CD14-positive monocyte (primary cell): ENCODE measurements around the gene CNST. TPM values are rescaled to one million over a fixed set of nuclear protein-coding genes. Genes with fewer than 3 reads are reported as not detected.
"Not testable (repeated sequence)": the region's sequence is repeated elsewhere in the genome, so short reads cannot be mapped to it uniquely, and the experiment has no call there.

Source experiments
- DNase-seq, 3 donors: peaks; one replicate each; pipeline ENCODE4 v3.0.0-alpha.2; 2011 to 2022
- H2AFZ ChIP-seq: 2 replicates; pipeline ENCODE4 v1.6.0; 2012; ENCODE audit warnings: mild to moderate bottlenecking, low read depth, low read length, inconsistent platforms; ENCODE audit not compliant: insufficient read depth, poor library complexity, severe bottlenecking
- H3K27ac ChIP-seq, 2 donors: 1 replicate in 1 of 2; 2 replicates in 1 of 2; pipeline ENCODE4 v1.5.1; 2012 to 2013; ENCODE audit warnings: low read length in 2 of 2, control low read depth in 1 of 2, inconsistent platforms in 1 of 2, low read depth in 1 of 2, mild to moderate bottlenecking in 1 of 2
- H3K27me3 ChIP-seq, 2 donors: one replicate each; pipeline versions ENCODE4 v1.6.0 to v1.6.1; 2011 to 2013; ENCODE audit warnings: low read length in 2 of 2; ENCODE audit not compliant: control insufficient read depth in 2 of 2, insufficient read depth in 2 of 2
- H3K36me3 ChIP-seq, 2 donors: replicated peaks in 1 of 2; 1 replicate in 1 of 2; 2 replicates in 1 of 2; pipeline versions ENCODE4 v1.5.1 to v1.6.1; 2012 to 2013; ENCODE audit warnings: low read length in 2 of 2, control low read depth in 1 of 2, inconsistent platforms in 1 of 2, mild to moderate bottlenecking in 1 of 2; ENCODE audit not compliant: insufficient read depth in 2 of 2, control insufficient read depth in 1 of 2
- H3K4me1 ChIP-seq, 2 donors: 1 replicate in 1 of 2; 2 replicates in 1 of 2; pipeline versions ENCODE4 v1.5.1 to v1.6.1; 2012 to 2013; ENCODE audit warnings: low read length in 2 of 2, control low read depth in 1 of 2, inconsistent platforms in 1 of 2, mild to moderate bottlenecking in 1 of 2, moderate library complexity in 1 of 2; ENCODE audit not compliant: insufficient read depth in 2 of 2, control insufficient read depth in 1 of 2
- H3K4me2 ChIP-seq: replicated peaks from 2 replicates; pipeline ENCODE3; 2012; ENCODE audit warnings: low read length, moderate library complexity, mild to moderate bottlenecking; ENCODE audit not compliant: poor library complexity, severe bottlenecking; ENCODE audit errors: extremely low read depth
- H3K4me3 ChIP-seq, 3 experiments: fragments of 200-600 bp in 1 of 3; sonication (generic) in 1 of 3; replicated peaks in 1 of 3; 1 replicate in 2 of 3; 2 replicates in 1 of 3; pipeline ENCODE4 v1.5.1; 2011 to 2013; ENCODE audit warnings: low read length in 3 of 3, mild to moderate bottlenecking in 3 of 3, control low read depth in 2 of 3, low read depth in 2 of 3, inconsistent platforms in 1 of 3, moderate library complexity in 1 of 3
- H3K79me2 ChIP-seq: 2 replicates; pipeline ENCODE4 v1.6.0; 2012; ENCODE audit warnings: mild to moderate bottlenecking, control low read depth, inconsistent platforms, low read length, moderate library complexity; ENCODE audit not compliant: insufficient read depth
- H3K9ac ChIP-seq: 2 replicates; pipeline ENCODE4 v1.6.0; 2017; ENCODE audit warnings: low read length, mild to moderate bottlenecking; ENCODE audit not compliant: insufficient read depth, poor library complexity, severe bottlenecking
- H3K9me3 ChIP-seq, 2 donors: replicated peaks in 1 of 2; 1 replicate in 1 of 2; 2 replicates in 1 of 2; pipeline versions ENCODE4 v1.5.1 to v1.6.1; 2012 to 2013; ENCODE audit warnings: low read length in 2 of 2, control low read depth in 1 of 2; ENCODE audit not compliant: control insufficient read depth in 1 of 2, insufficient read depth in 1 of 2
- H4K20me1 ChIP-seq: 2 replicates; pipeline ENCODE4 v1.6.0; 2012; ENCODE audit warnings: mild to moderate bottlenecking, low read length, control low read depth, moderate library complexity; ENCODE audit not compliant: insufficient read depth
- H3K27ac Mint-ChIP-seq, 7 donors: one replicate each; pipeline ENCODE4 v1.8.0; 2020; ENCODE audit warnings: mild to moderate bottlenecking in 7 of 7, mixed read lengths in 7 of 7, moderate library complexity in 6 of 7, inconsistent platforms in 2 of 7
- H3K27me3 Mint-ChIP-seq, 3 donors: one replicate each; pipeline ENCODE4 v1.8.0; 2021 to 2022; ENCODE audit warnings: low read depth in 3 of 3, mild to moderate bottlenecking in 3 of 3, mixed read lengths in 3 of 3, moderate library complexity in 3 of 3, inconsistent platforms in 1 of 3
- H3K36me3 Mint-ChIP-seq, 2 donors: one replicate each; pipeline ENCODE4 v1.8.0; 2020; ENCODE audit warnings: mixed read lengths in 2 of 2, inconsistent platforms in 1 of 2, mild to moderate bottlenecking in 1 of 2
- H3K4me1 Mint-ChIP-seq: one replicate; pipeline ENCODE4 v1.8.0; 2020; ENCODE audit warnings: mild to moderate bottlenecking, mixed read lengths
- H3K4me3 Mint-ChIP-seq, 2 donors: one replicate each; pipeline ENCODE4 v1.8.0; 2020; ENCODE audit warnings: mild to moderate bottlenecking in 2 of 2, mixed read lengths in 2 of 2, moderate library complexity in 1 of 2
- H3K9me3 Mint-ChIP-seq, 7 donors: one replicate each; pipeline ENCODE4 v1.8.0; 2020 to 2022; ENCODE audit warnings: mixed read lengths in 7 of 7, mild to moderate bottlenecking in 6 of 7, moderate library complexity in 6 of 7, inconsistent platforms in 2 of 7
- CTCF ChIP-seq: fragments of 200-600 bp; IDR thresholded peaks from one replicate; pipeline ENCODE4 v1.8.0; 2022; ENCODE audit warnings: antibody characterized with exemption, mild to moderate bottlenecking
- WGBS: methylation state at CpG from one replicate; pipeline ENCODE4 v1.1.5; 2013; ENCODE audit warnings: missing lambda C conversion rate; ENCODE audit not compliant: insufficient coverage; 5-methylcytosine and 5-hydroxymethylcytosine counted together
- intact Hi-C, 2 donors: fragments of 100-400 bp; cut with micrococcal nuclease; formaldehyde crosslinking; loops; one replicate each; pipeline versions ENCODE4 v1.15.0 to v1.15.1; 2023
- polyA plus RNA-seq, 3 donors: library from polyadenylated mRNA; depleted of rRNA in 1 of 3; unstranded in 2 of 3; stranded (reverse) in 1 of 3; fragments of 300-500 nt in 2 of 3; fragments of >200 nt in 1 of 3; fragmentation: Illumina TruSeq in 2 of 3; gene quantifications; 1 replicate in 2 of 3; 2 replicates in 1 of 3; pipeline ENCODE4 v1.2.3, GENCODE V29; 2012 to 2021

The CNST gene
- polyA plus RNA-seq, 3 donors: 11.0 to 14.1 (median 13.7) TPM

GRCh38 chr1:246709835-246710234 lies 143.6 kb downstream of the CNST start:
- H3K4me3 Mint-ChIP-seq: peak overlapping the region in 1 of 2 donors; percentile 49
- H3K4me1 Mint-ChIP-seq: peaks cover 62% of the 10 kb centered on the region
- no peaks in the 10 kb centered on the region for H3K9me3 ChIP-seq
- no peak for TF ChIP-seq CTCF
- no peaks in the 10 kb centered on the region for H3K27me3 ChIP-seq
- peaks cover 0 to 5% of the 10 kb centered on the region in 2 donors for H3K36me3 Mint-ChIP-seq
- DNase-seq: peak; percentile 20 to 43 (median 42)
- no peak overlapping the region for H2AFZ ChIP-seq
- H3K9me3 Mint-ChIP-seq: peaks cover 9 to 19% (median 12%) of the 10 kb centered on the region in 7 donors
- no peak overlapping the region for H3K9ac ChIP-seq
- WGBS: 0% methylated on average over 1 of the region's 2 CpGs
- peak overlapping the region in 1 of 3 experiments; percentile 38 for H3K4me3 ChIP-seq
- H3K27me3 Mint-ChIP-seq: peaks cover 0 to 10% (median 1%) of the 10 kb centered on the region in 3 donors
- no peaks in the 10 kb centered on the region for H3K79me2 ChIP-seq
- H3K4me2 ChIP-seq: peak overlapping the region; percentile 51
- H3K4me1 ChIP-seq: peaks cover 57% of the 10 kb centered on the region in 2 donors
- peak overlapping the region; percentile 44 to 88 (median 78) for H3K27ac Mint-ChIP-seq
- H4K20me1 ChIP-seq: no peaks in the 10 kb centered on the region
- intact Hi-C loops: no loop called here
- peak overlapping the region in 1 of 2 donors; percentile 57 for H3K27ac ChIP-seq
- H3K36me3 ChIP-seq: no peaks in the 10 kb centered on the region

GRCh38 chr1:246711548-246712003 lies 145.3 kb downstream of the CNST start:
- Histone ChIP-seq H3K9me3 (no peaks in the 10 kb centered on the region), H2AFZ (no peak overlapping the region), H3K27me3 (no peaks in the 10 kb centered on the region), H3K4me2 (no peak overlapping the region), H3K36me3 (no peaks in the 10 kb centered on the region), H3K9ac (no peak overlapping the region), H4K20me1 (no peaks in the 10 kb centered on the region), H3K79me2 (no peaks in the 10 kb centered on the region), H3K4me3 (no peak overlapping the region), H3K4me1 (peaks cover 39 to 40% of the 10 kb centered on the region in 2 donors), H3K27ac (no peak overlapping the region)
- peaks cover 9 to 19% (median 12%) of the 10 kb centered on the region in 7 donors for H3K9me3 Mint-ChIP-seq
- no peak for DNase-seq
- H3K27me3 Mint-ChIP-seq: peaks cover 0 to 10% (median 1%) of the 10 kb centered on the region in 3 donors
- TF ChIP-seq CTCF: no peak
- H3K4me1 Mint-ChIP-seq: peaks cover 47% of the 10 kb centered on the region
- 100% methylated on average over 3 of the region's 3 CpGs for WGBS
- H3K27ac Mint-ChIP-seq: no peak overlapping the region
- intact Hi-C loops: no loop called here
- peaks cover 0 to 5% of the 10 kb centered on the region in 2 donors for H3K36me3 Mint-ChIP-seq
- no peak overlapping the region for H3K4me3 Mint-ChIP-seq

- H4K20me1 ChIP-seq, H3K36me3 Mint-ChIP-seq, H3K79me2 ChIP-seq, H3K27ac Mint-ChIP-seq, H3K4me3 Mint-ChIP-seq, H3K36me3 ChIP-seq, H2AFZ ChIP-seq, H3K27me3 ChIP-seq, H3K9me3 ChIP-seq, H3K4me3 ChIP-seq, DNase-seq, H3K4me2 ChIP-seq, intact Hi-C loops, H3K27ac ChIP-seq, H3K9ac ChIP-seq: not testable (repeated sequence)
- peaks cover 31% of the 10 kb centered on the region in 2 donors for H3K4me1 ChIP-seq
- peaks cover 9 to 19% (median 12%) of the 10 kb centered on the region in 7 donors for H3K9me3 Mint-ChIP-seq
- peaks cover 39% of the 10 kb centered on the region for H3K4me1 Mint-ChIP-seq
- peaks cover 0 to 10% (median 1%) of the 10 kb centered on the region in 3 donors for H3K27me3 Mint-ChIP-seq
- 96% methylated on average over 3 of the region's 5 CpGs for WGBS
These were observed 146.2 kb downstream of the CNST start for GRCh38 chr1:246712428-246712827.
